Measurements from ENCODE around the gene GULP1.

GULP1 gene

GRCh38 chr2:188379748-188380147 is 88.1 kb downstream of the GULP1 start:
- no peak for DNase-seq (ENCODE audit: low read depth, low spot score)
- no peak overlapping the region for H3K4me3 ChIP-seq (ENCODE audit: low read depth, low read length)
- TF ChIP-seq, protein P1, sequence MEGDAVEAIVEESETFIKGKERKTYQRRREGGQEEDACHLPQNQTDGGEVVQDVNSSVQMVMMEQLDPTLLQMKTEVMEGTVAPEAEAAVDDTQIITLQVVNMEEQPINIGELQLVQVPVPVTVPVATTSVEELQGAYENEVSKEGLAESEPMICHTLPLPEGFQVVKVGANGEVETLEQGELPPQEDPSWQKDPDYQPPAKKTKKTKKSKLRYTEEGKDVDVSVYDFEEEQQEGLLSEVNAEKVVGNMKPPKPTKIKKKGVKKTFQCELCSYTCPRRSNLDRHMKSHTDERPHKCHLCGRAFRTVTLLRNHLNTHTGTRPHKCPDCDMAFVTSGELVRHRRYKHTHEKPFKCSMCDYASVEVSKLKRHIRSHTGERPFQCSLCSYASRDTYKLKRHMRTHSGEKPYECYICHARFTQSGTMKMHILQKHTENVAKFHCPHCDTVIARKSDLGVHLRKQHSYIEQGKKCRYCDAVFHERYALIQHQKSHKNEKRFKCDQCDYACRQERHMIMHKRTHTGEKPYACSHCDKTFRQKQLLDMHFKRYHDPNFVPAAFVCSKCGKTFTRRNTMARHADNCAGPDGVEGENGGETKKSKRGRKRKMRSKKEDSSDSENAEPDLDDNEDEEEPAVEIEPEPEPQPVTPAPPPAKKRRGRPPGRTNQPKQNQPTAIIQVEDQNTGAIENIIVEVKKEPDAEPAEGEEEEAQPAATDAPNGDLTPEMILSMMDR (IDR thresholded peaks at IDR 0.05; ENCODE audit: low read depth, low read length), result no peak
- in situ Hi-C loops (cut with HindIII; ENCODE audit: low sequenced_read_pairs), result no loop called here

GRCh38 chr2:188380280-188380679 is 88.6 kb downstream of the GULP1 start:
- DNase-seq (ENCODE audit: low read depth, low spot score), result no peak
- in situ Hi-C loops (cut with HindIII; ENCODE audit: low sequenced_read_pairs), result no loop called here
- no peak overlapping the region for H3K4me3 ChIP-seq (ENCODE audit: low read depth, low read length)
- TF ChIP-seq, protein P1 (IDR thresholded peaks at IDR 0.05; ENCODE audit: low read depth, low read length), result no peak

GRCh38 chr2:188381614-188382013 is 89.9 kb downstream of the GULP1 start:
- in situ Hi-C loops (cut with HindIII; ENCODE audit: low sequenced_read_pairs), result no loop called here
- DNase-seq (ENCODE audit: low read depth, low spot score), result peak; percentile 72
- TF ChIP-seq, protein P1 (IDR thresholded peaks at IDR 0.05; ENCODE audit: low read depth, low read length), result no peak
- H3K4me3 ChIP-seq (ENCODE audit: low read depth, low read length), result no peak overlapping the region

DNA sequence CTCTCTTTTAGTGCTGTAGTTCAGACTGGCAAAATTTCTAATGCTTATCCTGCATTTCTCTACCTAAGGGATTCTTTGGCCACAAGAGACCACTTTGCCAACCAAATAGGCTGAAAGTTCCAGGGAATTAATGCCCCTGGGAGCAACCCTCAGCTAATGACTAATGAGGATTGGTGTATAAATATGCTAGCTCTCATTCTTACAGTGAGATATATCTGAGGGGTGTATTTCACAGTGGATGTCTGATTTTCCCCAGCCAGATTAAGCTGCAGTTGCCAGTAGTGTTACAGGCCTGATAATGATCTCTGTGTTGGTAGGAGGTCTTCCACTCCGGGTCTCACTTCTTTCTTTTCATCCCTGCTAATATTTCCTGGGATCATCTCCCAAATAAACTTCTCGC is 90.4 kb downstream of the GULP1 start:
- peak; percentile 7 for DNase-seq (ENCODE audit: low read depth, low spot score)
- no peak overlapping the region for H3K4me3 ChIP-seq (ENCODE audit: low read depth, low read length)
- TF ChIP-seq, protein P1 (IDR thresholded peaks at IDR 0.05; ENCODE audit: low read depth, low read length), result no peak
- in situ Hi-C loops (cut with HindIII; ENCODE audit: low sequenced_read_pairs), result no loop called here

GRCh38 chr2:188383158-188383557 is 91.5 kb downstream of the GULP1 start:
- peak; percentile 12 for DNase-seq (ENCODE audit: low read depth, low spot score)
- in situ Hi-C loops (cut with HindIII; ENCODE audit: low sequenced_read_pairs), result no loop called here
- no peak overlapping the region for H3K4me3 ChIP-seq (ENCODE audit: low read depth, low read length)
- TF ChIP-seq, protein P1 (IDR thresholded peaks at IDR 0.05; ENCODE audit: low read depth, low read length), result no peak

DNA sequence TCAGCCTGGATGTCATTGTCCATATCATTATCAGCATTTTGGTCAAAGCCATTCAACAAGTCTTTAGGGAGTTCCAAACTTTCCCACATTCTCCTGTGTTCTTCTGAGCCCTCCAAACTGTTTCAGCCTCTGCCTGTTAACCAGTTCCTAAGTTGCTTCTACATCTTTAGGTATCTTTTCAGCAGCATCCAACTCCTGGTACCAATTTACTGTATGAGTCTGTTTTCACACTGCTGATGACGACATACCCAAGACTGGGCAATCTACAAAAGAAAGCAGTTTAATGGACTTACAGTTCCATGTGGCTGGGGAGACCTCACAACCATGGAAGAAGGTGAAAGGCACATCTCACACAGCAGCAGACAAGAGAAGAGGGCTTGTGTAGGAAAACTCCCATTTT is 94.2 kb downstream of the GULP1 start:
- no peak overlapping the region for H3K4me3 ChIP-seq (ENCODE audit: low read depth, low read length)
- DNase-seq (ENCODE audit: low read depth, low spot score), result no peak
- in situ Hi-C loops (cut with HindIII; ENCODE audit: low sequenced_read_pairs), result no loop called here
- TF ChIP-seq, protein P1 (IDR thresholded peaks at IDR 0.05; ENCODE audit: low read depth, low read length), result no peak

DNA sequence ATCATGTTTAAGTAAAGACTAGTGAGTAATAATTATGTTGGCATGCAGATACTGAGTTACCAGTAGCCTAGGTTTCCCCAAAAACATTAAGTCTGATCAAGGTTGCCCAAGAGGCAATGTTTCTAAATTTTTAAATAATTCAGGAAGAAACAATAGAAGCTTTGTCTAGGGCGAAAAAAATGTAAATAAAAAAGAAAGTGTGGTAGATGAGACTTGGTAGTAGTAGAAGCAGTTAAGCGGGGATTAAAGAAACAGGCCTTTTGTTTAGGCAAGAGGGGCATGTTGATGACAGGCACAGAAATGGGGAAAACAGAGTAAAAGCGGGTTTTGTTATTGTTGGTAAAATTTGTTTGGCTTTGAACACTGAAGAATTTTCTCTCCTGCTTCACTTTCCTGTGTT is 97.2 kb downstream of the GULP1 start:
- no peak overlapping the region for H3K4me3 ChIP-seq (ENCODE audit: low read depth, low read length)
- in situ Hi-C loops (cut with HindIII; ENCODE audit: low sequenced_read_pairs), result no loop called here
- DNase-seq (ENCODE audit: low read depth, low spot score), result no peak
- TF ChIP-seq, protein P1 (IDR thresholded peaks at IDR 0.05; ENCODE audit: low read depth, low read length), result no peak
